Measurements from ENCODE around the gene HIBADH.
A peak's percentile ranks its signal among the peaks of the same experiment; 100 is the strongest.
"Not testable (repeated sequence)": the region's sequence is repeated elsewhere in the genome, so short reads cannot be mapped to it uniquely, and the experiment has no call there.

HIBADH gene

DNA sequence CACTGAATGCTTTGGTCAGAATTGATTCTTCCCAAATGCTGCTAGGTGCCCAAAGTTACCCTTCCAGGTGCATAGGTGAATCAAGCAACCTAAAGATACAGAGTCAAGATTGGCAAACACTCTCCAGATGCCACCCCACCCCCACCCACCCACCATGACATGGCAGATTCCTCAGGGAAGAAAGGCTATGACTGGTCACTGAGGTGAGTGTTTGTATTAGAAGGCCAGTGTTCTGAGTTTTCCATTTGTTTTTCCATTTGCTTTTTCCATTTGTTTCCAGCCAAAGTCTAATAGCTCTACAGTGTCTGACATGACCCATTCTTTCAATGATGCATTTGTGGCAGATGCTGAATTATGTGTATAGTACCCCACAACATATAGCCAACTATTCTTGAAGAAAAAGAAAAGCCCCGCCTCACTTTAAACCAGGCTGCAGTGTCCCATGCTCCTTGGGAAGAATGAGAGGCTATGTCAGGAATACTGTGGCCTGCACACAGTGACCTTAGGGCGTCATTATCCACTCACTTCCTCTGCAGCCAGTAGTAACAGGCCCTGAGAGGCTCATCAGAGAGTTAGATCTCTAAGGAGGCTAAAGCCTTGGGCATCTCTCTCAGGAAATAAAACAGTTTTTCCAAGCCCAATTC is 16.1 kb upstream of the HIBADH start:
- DNase-seq, result no peak

GRCh38 chr7:27677912-27678612 is 15.4 kb upstream of the HIBADH start:
- DNase-seq, result no peak

- DNase-seq, result not testable (repeated sequence)
These were observed 11.4 kb upstream of the HIBADH start for GRCh38 chr7:27674126-27674525.

- no peak for DNase-seq
These were observed 9.0 kb upstream of the HIBADH start for GRCh38 chr7:27671675-27672074.

GRCh38 chr7:27670676-27671075 is 8.0 kb upstream of the HIBADH start:
- DNase-seq, result no peak

- no peak for DNase-seq
These were observed 7.5 kb upstream of the HIBADH start for GRCh38 chr7:27670177-27670576.

- no peak for DNase-seq
These were observed 2.8 kb upstream of the HIBADH start for GRCh38 chr7:27665531-27665930.

- DNase-seq, result no peak
These were observed 1.3 kb upstream of the HIBADH start for GRCh38 chr7:27663989-27664331.

GRCh38 chr7:27661811-27662489 is 733 bp downstream of the HIBADH start:
- DNase-seq, result no peak

- no peak for DNase-seq
These were observed 6.0 kb downstream of the HIBADH start for GRCh38 chr7:27656724-27657123.

DNA sequence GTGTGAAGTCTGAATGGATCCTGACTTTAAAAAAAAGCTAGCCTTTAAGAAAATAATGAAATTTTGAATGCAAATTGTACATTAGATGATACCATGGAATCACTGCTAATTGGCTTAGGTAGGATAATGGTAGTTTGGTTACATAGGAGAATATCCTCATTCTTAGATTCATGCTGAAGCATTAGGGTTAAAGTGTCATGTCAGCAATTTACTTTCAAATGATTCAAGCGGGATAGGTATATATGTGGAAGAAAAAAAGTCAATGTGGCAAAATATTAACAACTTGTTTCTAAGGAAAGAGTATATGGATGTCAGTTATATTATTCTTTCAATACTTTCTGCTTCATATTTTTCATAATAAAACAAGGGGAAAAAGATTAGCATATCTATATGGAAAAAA is 7.5 kb downstream of the HIBADH start:
- no peak for DNase-seq

DNA sequence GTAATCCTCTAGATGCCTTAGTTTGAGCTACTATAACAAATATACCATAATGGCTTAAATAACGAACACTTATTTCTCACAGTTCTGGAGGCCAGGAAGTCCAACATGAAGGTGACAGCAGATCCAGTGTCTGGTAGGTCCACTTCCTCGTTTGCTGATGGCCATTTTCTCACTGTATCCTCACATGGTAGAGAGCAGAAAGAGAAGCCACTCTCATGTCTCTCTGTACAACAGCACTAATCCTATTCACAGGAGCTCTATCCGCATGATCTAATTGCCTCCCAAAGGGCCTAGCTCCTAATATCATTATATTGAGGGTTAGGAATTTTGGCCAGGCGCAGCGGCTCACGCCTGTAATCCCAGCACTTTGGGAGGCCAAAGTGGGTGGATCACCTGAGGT is 10.2 kb downstream of the HIBADH start:
- DNase-seq, result no peak

DNA sequence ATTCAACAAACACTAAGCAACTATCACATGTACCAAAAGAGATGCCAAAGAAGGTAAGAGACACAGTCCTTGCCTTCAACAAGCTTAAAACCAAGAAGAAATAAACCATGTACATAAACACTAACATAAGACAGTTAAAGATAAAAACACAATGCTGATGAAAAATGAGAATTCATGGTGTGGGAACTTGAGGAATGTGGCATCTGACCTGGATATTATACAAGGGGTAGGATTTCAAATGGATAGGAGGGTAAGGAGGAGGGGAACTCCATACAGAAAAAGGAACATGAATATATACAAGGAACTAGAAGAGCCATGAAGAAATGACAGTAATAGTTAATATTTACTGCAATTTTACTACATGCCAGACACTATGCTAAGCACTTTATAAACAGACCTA is 11.0 kb downstream of the HIBADH start:
- DNase-seq, result no peak

DNA sequence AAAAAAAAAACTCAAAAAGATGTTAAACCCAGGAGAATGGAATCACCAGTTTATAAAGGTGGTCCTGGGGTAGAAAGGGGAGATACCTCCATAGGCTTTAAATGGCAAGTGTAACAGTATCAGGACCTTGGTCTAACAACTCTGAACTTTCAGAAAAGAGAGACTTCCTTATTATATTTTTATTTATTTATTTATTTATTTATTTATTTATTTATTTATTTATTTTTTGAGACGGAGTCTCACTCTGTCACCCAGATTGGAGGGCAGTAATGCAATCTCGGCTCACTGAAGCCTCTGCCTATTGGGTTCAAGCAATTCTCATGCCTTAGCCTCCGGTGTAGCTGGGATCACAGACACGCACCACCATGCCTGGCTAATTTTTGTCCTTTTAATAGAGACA is 12.4 kb downstream of the HIBADH start:
- no peak for DNase-seq

- DNase-seq, result no peak
These were observed 15.2 kb downstream of the HIBADH start for GRCh38 chr7:27647489-27647888.

DNA sequence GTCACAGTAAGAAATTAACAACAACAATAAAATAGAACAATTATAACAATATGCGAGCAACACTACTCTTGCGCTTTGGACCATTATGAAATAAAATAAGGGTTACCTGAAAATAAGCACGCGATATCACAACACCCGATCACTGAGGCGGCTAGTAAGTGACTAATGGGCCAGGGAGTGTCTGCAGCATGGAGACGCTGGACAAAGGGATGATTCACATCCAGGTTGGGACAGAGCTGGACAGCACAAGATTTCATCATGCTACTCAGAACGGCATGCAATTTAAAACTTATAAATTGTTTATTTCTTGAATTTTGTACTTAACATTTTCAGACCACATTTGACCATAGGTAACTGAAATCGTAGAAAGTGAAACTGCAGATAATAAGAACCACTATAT is 15.6 kb downstream of the HIBADH start:
- DNase-seq, result no peak

GRCh38 chr7:27642271-27642670 is 20.4 kb downstream of the HIBADH start:
- DNase-seq, result no peak

GRCh38 chr7:27641581-27642230 is 21.0 kb downstream of the HIBADH start:
- no peak for DNase-seq

DNA sequence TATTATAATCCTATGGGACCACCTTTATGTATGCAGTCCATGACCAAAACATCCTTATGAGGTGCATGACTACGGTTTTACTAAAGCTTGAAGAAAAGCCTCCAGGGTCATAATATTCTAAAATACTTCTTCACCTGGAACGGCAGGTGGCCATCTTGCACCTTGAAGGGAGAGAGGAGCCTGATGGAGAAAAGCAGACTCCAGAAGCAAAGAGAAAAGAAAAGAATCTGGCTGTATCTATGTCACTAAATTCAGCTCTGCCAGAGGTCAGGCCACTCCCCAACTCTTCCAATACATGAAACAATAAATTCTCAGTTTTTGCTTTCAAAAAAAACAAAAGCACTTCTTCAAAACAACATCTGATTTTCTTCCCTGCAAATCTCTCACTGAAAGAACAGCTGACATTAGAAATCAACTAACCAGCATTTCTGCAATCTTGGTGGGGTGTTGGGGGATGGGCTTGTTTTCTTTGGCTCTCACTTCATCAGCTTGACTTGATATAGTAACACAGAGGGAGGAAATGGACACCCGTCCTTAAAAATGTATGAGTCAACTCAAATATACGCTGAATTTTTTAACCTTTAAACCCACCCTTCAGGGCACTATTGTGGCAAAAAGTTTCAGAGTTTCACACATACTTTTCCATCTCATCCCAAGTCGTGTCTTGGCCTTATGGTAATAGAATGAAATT is 21.7 kb downstream of the HIBADH start:
- no peak for DNase-seq

- no peak for DNase-seq
These were observed 22.8 kb downstream of the HIBADH start for GRCh38 chr7:27639851-27640250.

DNA sequence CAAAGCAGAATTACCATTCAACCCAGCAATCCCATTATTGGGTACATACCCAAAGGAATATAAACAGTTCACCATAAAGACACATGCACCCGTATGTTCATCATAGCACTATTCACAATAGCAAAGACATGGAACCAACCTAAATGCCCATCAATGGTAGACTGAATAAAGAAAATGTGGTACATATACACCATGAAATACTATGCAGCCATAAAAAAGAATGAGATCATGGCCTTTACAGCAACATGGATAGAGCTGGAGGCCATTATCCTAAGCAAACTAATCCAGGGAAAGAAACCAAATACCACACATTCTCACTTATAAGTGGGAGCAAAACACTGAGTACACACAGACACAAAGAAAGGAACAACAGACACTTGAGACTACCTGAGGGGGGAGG is 23.6 kb downstream of the HIBADH start:
- not testable (repeated sequence) for DNase-seq

DNA sequence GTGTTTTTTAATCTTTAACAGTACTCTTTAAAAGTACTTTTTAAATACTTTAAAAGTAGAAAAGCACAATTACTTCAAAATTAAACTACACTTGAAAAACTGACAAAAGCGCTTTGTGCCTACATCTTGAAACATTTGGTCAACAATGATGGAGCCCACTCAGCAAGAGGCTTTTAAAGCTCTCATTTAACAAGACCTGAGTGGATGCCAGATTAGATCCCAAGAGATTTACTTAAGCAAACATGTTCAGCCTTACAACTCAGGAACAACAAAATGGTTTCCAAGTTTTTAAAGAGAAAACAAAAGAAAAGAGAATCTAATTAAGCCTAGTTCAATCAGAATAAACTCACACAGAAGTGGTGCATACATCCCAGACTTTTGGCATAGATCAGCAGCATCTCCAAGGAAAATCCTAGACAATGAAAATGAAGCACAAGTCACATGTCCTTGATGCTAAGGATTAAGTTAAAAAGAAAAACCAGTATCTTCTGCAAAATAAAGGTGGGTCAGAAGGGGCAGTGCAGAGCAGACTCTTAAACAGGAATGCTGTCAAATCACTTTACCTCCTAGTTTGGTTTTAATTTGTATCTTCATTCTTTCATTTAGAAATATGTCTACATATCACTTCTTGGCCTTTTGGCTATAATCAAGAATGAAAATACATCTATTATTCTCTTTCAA is 26.2 kb downstream of the HIBADH start:
- peak; percentile 64 for DNase-seq

- no peak for DNase-seq
These were observed 27.0 kb downstream of the HIBADH start for GRCh38 chr7:27635728-27636127.
